Measurements from ENCODE around the gene STK39. TPM values are rescaled to one million over a fixed set of nuclear protein-coding genes. Genes with fewer than 3 reads are reported as not detected.

STK39 gene
- total RNA-seq, 1 experiment from 2014 or later, result 2.9 TPM

DNA sequence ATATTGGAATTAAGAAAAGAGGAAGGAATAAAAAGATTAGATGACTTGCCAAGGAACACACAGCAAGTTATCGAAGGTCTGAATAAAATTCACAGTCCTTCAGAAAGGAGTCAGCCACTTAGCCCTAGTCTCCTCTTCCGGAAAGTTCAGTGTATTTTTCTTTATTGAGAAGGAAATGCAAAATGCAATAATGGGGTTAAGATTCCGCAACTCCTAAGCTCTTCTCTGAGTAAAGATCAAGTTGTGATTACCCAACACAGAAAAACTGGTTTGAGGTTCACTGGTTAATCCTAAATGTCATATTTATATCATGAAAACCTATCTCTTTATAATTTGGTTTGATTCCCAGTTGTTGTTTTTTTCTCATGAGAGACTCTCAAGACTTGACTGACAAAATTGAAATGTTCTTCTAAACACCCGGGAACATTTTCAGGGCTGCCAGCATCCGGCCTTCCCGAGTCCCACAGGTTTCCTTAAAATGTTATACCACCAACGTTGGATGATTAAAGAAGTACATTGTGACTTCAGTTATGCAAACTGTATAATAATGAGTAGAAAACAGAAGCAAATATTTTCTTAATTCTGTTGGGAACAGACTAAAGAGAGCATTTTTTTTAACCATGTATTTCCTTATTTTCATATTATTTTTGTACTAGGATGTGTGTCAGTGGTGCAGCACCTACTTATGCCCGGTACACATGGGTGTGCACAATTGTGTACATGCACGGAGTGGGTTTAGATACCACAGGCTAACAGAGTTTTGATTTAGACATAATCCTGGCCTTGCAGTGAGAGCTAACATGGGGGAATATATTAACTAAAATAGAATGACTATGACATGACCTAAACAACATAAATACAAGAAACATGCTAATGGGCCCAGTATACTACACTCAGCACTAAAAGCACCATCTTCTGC lies 100.2 kb downstream of the STK39 start:
- peaks cover 7% of the 10 kb centered on the region; the same call in 1 of the 2 replicates for H3K4me1 ChIP-seq
- H3K27me3 Mint-ChIP-seq (ENCODE audit: insufficient read depth, unreplicated experiment), result no peaks in the 10 kb centered on the region
- H3K27me3 ChIP-seq (replicated peaks; ENCODE audit: control insufficient read depth, insufficient read depth, low read length), result no peaks in the 10 kb centered on the region
- H3K4me1 Mint-ChIP-seq (ENCODE audit: low read depth, unreplicated experiment), result no peaks in the 10 kb centered on the region
- intact Hi-C loops (cut with micrococcal nuclease; ENCODE audit: unreplicated experiment), result no loop called here
- no peaks in the 10 kb centered on the region for H3K36me3 ChIP-seq (ENCODE audit: control insufficient read depth, insufficient read depth, low read length)
- H3K4me3 Mint-ChIP-seq (ENCODE audit: unreplicated experiment), result no peak overlapping the region
- no TSS peak for BruUV-seq (replicated peaks)
- no peak for DNase-seq
- ChIA-PET POLR2A (no interaction called here), CTCF (no interaction called here)
- H3K4me3 ChIP-seq (ENCODE audit: low read depth, low read length), result no peak overlapping the region
- no peaks in the 10 kb centered on the region for H3K36me3 Mint-ChIP-seq (ENCODE audit: insufficient read depth, unreplicated experiment)
- no peak overlapping the region for H3K27ac Mint-ChIP-seq (ENCODE audit: unreplicated experiment)
- TF ChIP-seq, protein P1, sequence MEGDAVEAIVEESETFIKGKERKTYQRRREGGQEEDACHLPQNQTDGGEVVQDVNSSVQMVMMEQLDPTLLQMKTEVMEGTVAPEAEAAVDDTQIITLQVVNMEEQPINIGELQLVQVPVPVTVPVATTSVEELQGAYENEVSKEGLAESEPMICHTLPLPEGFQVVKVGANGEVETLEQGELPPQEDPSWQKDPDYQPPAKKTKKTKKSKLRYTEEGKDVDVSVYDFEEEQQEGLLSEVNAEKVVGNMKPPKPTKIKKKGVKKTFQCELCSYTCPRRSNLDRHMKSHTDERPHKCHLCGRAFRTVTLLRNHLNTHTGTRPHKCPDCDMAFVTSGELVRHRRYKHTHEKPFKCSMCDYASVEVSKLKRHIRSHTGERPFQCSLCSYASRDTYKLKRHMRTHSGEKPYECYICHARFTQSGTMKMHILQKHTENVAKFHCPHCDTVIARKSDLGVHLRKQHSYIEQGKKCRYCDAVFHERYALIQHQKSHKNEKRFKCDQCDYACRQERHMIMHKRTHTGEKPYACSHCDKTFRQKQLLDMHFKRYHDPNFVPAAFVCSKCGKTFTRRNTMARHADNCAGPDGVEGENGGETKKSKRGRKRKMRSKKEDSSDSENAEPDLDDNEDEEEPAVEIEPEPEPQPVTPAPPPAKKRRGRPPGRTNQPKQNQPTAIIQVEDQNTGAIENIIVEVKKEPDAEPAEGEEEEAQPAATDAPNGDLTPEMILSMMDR (IDR thresholded peaks at IDR 0.05; ENCODE audit: insufficient read depth in 1 of 2, low read depth in 1 of 2, low read length in 1 of 2, severe bottlenecking in 1 of 2, unreplicated experiment in 1 of 2), result no peak
- no peaks in the 10 kb centered on the region for H3K9me3 Mint-ChIP-seq (ENCODE audit: unreplicated experiment)
- no peaks in the 10 kb centered on the region for H3K9me3 ChIP-seq

DNA sequence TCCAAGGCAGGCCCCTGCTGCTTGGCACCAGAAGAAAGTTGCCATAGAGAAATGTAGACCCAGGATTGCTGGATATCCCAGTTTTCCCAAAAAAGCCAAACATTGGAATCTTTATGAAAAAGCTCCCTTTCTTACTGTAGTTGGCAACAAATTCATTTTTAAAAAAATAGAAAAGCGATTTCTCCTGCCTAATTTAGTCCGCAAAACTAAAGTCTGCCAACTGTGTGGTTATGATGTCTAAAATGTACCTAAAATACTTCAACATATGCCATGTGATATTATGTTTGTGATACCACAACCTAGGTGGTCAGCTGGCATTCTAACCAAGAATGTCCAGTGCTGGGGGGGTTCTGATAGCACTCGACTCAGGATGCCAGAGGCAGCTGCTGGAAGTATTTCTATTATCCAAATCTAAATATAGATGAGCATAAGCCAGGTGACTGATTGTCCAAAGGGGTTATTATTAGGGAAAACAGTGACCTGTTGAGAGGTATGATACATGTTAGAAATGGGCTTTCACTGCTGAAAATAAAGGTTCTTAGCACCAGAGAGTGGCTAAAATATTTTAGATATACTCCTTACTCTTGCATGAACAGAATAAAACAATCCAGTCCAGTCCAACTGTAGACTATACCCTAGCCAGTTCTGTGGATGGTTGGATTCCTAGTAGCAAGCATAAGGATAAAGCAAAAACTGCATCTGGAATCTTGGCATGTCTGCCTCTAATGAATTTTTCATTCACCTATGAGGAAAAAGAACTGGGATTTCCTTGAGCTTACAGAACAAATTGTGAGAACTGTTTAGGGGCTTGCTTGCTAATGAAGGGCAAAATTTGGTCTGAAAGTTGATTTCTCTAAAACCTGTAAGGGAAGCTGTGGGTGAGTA lies 101.7 kb downstream of the STK39 start:
- CTCF ChIA-PET, result no interaction called here
- H3K36me3 Mint-ChIP-seq (ENCODE audit: insufficient read depth, unreplicated experiment), result no peaks in the 10 kb centered on the region
- intact Hi-C loops (cut with micrococcal nuclease; ENCODE audit: unreplicated experiment), result no loop called here
- H3K4me3 Mint-ChIP-seq (ENCODE audit: unreplicated experiment), result no peak overlapping the region
- H3K27me3 Mint-ChIP-seq (ENCODE audit: insufficient read depth, unreplicated experiment), result no peaks in the 10 kb centered on the region
- Histone ChIP-seq H3K9me3 (no peaks in the 10 kb centered on the region), H3K4me1 (peaks cover 7% of the 10 kb centered on the region; the same call in 1 of the 2 replicates), H3K4me3 (ENCODE audit: low read depth, low read length) (no peak overlapping the region), H3K36me3 (ENCODE audit: control insufficient read depth, insufficient read depth, low read length) (no peaks in the 10 kb centered on the region), H3K27me3 (replicated peaks; ENCODE audit: control insufficient read depth, insufficient read depth, low read length) (no peaks in the 10 kb centered on the region)
- BruUV-seq (replicated peaks), result no TSS peak
- POLR2A ChIA-PET, result no interaction called here
- H3K4me1 Mint-ChIP-seq (ENCODE audit: low read depth, unreplicated experiment), result no peaks in the 10 kb centered on the region
- no peak for DNase-seq
- H3K27ac Mint-ChIP-seq (ENCODE audit: unreplicated experiment), result no peak overlapping the region
- TF ChIP-seq, protein P1 (IDR thresholded peaks at IDR 0.05; ENCODE audit: insufficient read depth in 1 of 2, low read depth in 1 of 2, low read length in 1 of 2, severe bottlenecking in 1 of 2, unreplicated experiment in 1 of 2), result no peak
- no peaks in the 10 kb centered on the region for H3K9me3 Mint-ChIP-seq (ENCODE audit: unreplicated experiment)

- Histone ChIP-seq H3K4me1 (peaks cover 7% of the 10 kb centered on the region; the same call in 1 of the 2 replicates), H3K27me3 (replicated peaks; ENCODE audit: control insufficient read depth, insufficient read depth, low read length) (no peaks in the 10 kb centered on the region), H3K9me3 (no peaks in the 10 kb centered on the region), H3K36me3 (ENCODE audit: control insufficient read depth, insufficient read depth, low read length) (no peaks in the 10 kb centered on the region), H3K4me3 (ENCODE audit: low read depth, low read length) (no peak overlapping the region)
- no peaks in the 10 kb centered on the region for H3K4me1 Mint-ChIP-seq (ENCODE audit: low read depth, unreplicated experiment)
- no peaks in the 10 kb centered on the region for H3K36me3 Mint-ChIP-seq (ENCODE audit: insufficient read depth, unreplicated experiment)
- H3K27me3 Mint-ChIP-seq (ENCODE audit: insufficient read depth, unreplicated experiment), result no peaks in the 10 kb centered on the region
- TF ChIP-seq, protein P1 (IDR thresholded peaks at IDR 0.05; ENCODE audit: insufficient read depth in 1 of 2, low read depth in 1 of 2, low read length in 1 of 2, severe bottlenecking in 1 of 2, unreplicated experiment in 1 of 2), result no peak
- DNase-seq, result no peak
- BruUV-seq (replicated peaks), result no TSS peak
- H3K9me3 Mint-ChIP-seq (ENCODE audit: unreplicated experiment), result no peaks in the 10 kb centered on the region
- intact Hi-C loops (cut with micrococcal nuclease; ENCODE audit: unreplicated experiment), result no loop called here
- no peak overlapping the region for H3K4me3 Mint-ChIP-seq (ENCODE audit: unreplicated experiment)
- POLR2A ChIA-PET, result no interaction called here
- CTCF ChIA-PET, result interaction anchor here (0.6 kb wide), 1 partner anchor 264 kb away, joined by 3 read pairs; no protein-coding TSS in a partner anchor
- no peak overlapping the region for H3K27ac Mint-ChIP-seq (ENCODE audit: unreplicated experiment)
Observed at GRCh38 chr2:168145011-168145410, 102.4 kb downstream of the STK39 start.

All from Caco-2 (cell line).